NCI-H1930 (cell line): ENCODE data around the gene RNF215.

Experiments
- DNase-seq, 2 experiments: peaks; one replicate each; lab custom pipeline; 2025; lab: John Stamatoyannopoulos, UW

Gene RNF215

DNA sequence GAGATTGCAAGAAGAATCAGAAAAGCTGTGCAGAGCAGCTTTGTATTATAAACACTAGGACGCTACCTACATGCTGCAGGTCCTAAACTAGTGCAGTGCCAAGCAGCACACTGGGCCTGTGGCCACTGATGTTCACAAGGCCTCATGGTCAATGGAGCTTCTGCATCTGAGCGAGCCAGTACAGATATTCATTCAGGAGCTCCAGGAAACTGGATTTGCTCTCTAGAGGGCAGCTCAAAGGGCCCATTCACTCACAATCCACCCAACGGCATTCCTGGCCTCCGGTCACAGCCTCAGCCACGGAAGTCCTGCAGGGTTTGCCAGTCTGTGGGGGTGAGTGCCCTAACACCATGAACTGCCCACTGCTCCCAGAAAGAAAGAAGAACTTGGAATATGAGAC, 54.7 kb downstream of the RNF215 start:
- DNase-seq, result no peak
